B cell (primary cell): ENCODE data around the gene EVL. TPM values are rescaled to one million over a fixed set of nuclear protein-coding genes. Genes with fewer than 3 reads are reported as not detected.
"Not testable (repeated sequence)": the region's sequence is repeated elsewhere in the genome, so short reads cannot be mapped to it uniquely, and the experiment has no call there.

Experiments
- ATAC-seq: fragments of 200-7000 bp; cut with Tn5 transposase; one replicate; pipeline ENCODE4 v1.10.0; 2021; ENCODE audit warnings: low read depth, mild to moderate bottlenecking, moderate number of reproducible peaks, moderate library complexity
- CTCF ChIA-PET: fragments of 350-600 bp; sonication (Branson Sonifier 250); formaldehyde crosslinking; loops from one replicate; lab custom pipeline; 2021; ENCODE audit warnings: antibody characterized with exemption, inconsistent platforms; lab: Charles Lee
- POLR2A ChIA-PET: fragments of 350-600 bp; sonication (Branson Sonifier 250); formaldehyde crosslinking; loops from one replicate; lab custom pipeline; 2021; ENCODE audit warnings: antibody characterized with exemption; lab: Charles Lee
- DNase-seq: peaks from one replicate; pipeline ENCODE4 v3.0.0; 2013
- H2AFZ ChIP-seq: 2 replicates; pipeline ENCODE4 v1.6.1; 2012; ENCODE audit warnings: mild to moderate bottlenecking, low read depth, low read length; ENCODE audit not compliant: insufficient read depth, poor library complexity, severe bottlenecking
- H3K27ac ChIP-seq, 2 donors: 1 replicate in 1 of 2; 2 replicates in 1 of 2; pipeline ENCODE4 v1.5.1; 2012 to 2013; ENCODE audit warnings: low read length in 2 of 2, mild to moderate bottlenecking in 2 of 2, moderate library complexity in 1 of 2
- H3K27me3 ChIP-seq, 4 experiments: fragments of 200-600 bp in 1 of 4; sonication (generic) in 1 of 4; replicated peaks in 1 of 4; 1 replicate in 2 of 4; 2 replicates in 2 of 4; pipeline versions ENCODE4 v1.6.1 to v1.7.0; 2013 to 2016; ENCODE audit warnings: low read length in 3 of 4, mild to moderate bottlenecking in 2 of 4, mixed read lengths in 1 of 4, moderate library complexity in 1 of 4; ENCODE audit not compliant: insufficient read depth in 4 of 4, control insufficient read depth in 3 of 4; ENCODE audit errors: control extremely low read depth in 1 of 4
- H3K36me3 ChIP-seq, 2 experiments: replicated peaks in 1 of 2; 1 replicate in 1 of 2; 2 replicates in 1 of 2; pipeline versions ENCODE4 v1.6.1 to v1.7.1; 2013; ENCODE audit warnings: low read length in 1 of 2; ENCODE audit not compliant: insufficient read depth in 2 of 2, control insufficient read depth in 1 of 2; ENCODE audit errors: control extremely low read depth in 1 of 2, extremely low read depth in 1 of 2
- H3K4me1 ChIP-seq, 2 donors: fragments of 200-600 bp in 1 of 2; sonication (generic) in 1 of 2; 1 replicate in 1 of 2; 2 replicates in 1 of 2; pipeline versions ENCODE4 v1.5.1 to v1.6.1; 2013 to 2017; ENCODE audit warnings: low read length in 2 of 2; ENCODE audit not compliant: control insufficient read depth in 2 of 2, insufficient read depth in 2 of 2
- H3K4me2 ChIP-seq: replicated peaks from 2 replicates; pipeline ENCODE3; 2012; ENCODE audit warnings: mild to moderate bottlenecking, low read depth, low read length; ENCODE audit not compliant: poor library complexity, severe bottlenecking
- H3K4me3 ChIP-seq, 5 experiments: fragments of 200-600 bp in 1 of 5; sonication (generic) in 1 of 5; 1 replicate in 3 of 5; 2 replicates in 2 of 5; pipeline versions ENCODE4 v1.5.1 to v1.7.0; 2011 to 2016; ENCODE audit warnings: low read length in 4 of 5, mild to moderate bottlenecking in 4 of 5, low read depth in 2 of 5, control low read depth in 1 of 5, moderate library complexity in 1 of 5; ENCODE audit not compliant: insufficient read depth in 1 of 5; ENCODE audit errors: control extremely low read depth in 1 of 5, extremely low read depth in 1 of 5
- H3K79me2 ChIP-seq: fragments of 200-600 bp; sonication (generic); one replicate; pipeline ENCODE4 v1.6.0; 2016; ENCODE audit warnings: low read length; ENCODE audit not compliant: control insufficient read depth, insufficient read depth
- H3K9ac ChIP-seq: fragments of 200-600 bp; sonication (generic); 2 replicates; pipeline ENCODE4 v1.6.1; 2017; ENCODE audit warnings: mild to moderate bottlenecking, low read length, moderate library complexity
- H3K9me3 ChIP-seq, 3 donors: one replicate each; pipeline versions ENCODE4 v1.6.1 to v1.7.1; 2013; ENCODE audit warnings: low read length in 2 of 3; ENCODE audit not compliant: control insufficient read depth in 2 of 3, insufficient read depth in 1 of 3; ENCODE audit errors: control extremely low read depth in 1 of 3
- H4K20me1 ChIP-seq: 2 replicates; pipeline ENCODE4 v1.6.0; 2012; ENCODE audit warnings: mild to moderate bottlenecking, low read length; ENCODE audit not compliant: insufficient read depth, control insufficient read depth, poor library complexity, severe bottlenecking
- H3K27ac Mint-ChIP-seq: one replicate; pipeline ENCODE4 v1.8.0; 2021; ENCODE audit warnings: mixed read lengths
- H3K27me3 Mint-ChIP-seq: one replicate; pipeline ENCODE4 v1.8.0; 2021; ENCODE audit warnings: mixed read lengths
- H3K4me1 Mint-ChIP-seq: one replicate; pipeline ENCODE4 v1.8.0; 2021; ENCODE audit warnings: mixed read lengths
- H3K4me3 Mint-ChIP-seq: one replicate; pipeline ENCODE4 v1.8.0; 2021; ENCODE audit warnings: mixed read lengths
- H3K9me3 Mint-ChIP-seq: one replicate; pipeline ENCODE4 v1.8.0; 2022; ENCODE audit warnings: mixed read lengths; ENCODE audit not compliant: insufficient read depth
- CTCF ChIP-seq: fragments of 200-600 bp; IDR thresholded peaks from one replicate; pipeline ENCODE4 v1.8.0; 2022; ENCODE audit warnings: antibody characterized with exemption, mild to moderate bottlenecking
- EZH2 ChIP-seq: IDR thresholded peaks from 2 replicates; pipeline ENCODE4 v1.6.1; 2012; ENCODE audit warnings: borderline replicate concordance, low read depth, mild to moderate bottlenecking, moderate library complexity, low read length; ENCODE audit not compliant: insufficient read depth, poor library complexity, severe bottlenecking
- WGBS: methylation state at CpG from one replicate; pipeline ENCODE4 v1.1.5; 2013; ENCODE audit warnings: missing lambda C conversion rate; ENCODE audit not compliant: insufficient coverage; 5-methylcytosine and 5-hydroxymethylcytosine counted together
- intact Hi-C: fragments of 100-400 bp; cut with micrococcal nuclease; formaldehyde crosslinking; loops from one replicate; pipeline ENCODE4 v1.10.0; 2022
- polyA plus RNA-seq: library from polyadenylated mRNA; depleted of rRNA; stranded (reverse); fragments of >200 nt; gene quantifications from 2 replicates; pipeline ENCODE4 v1.2.3, GENCODE V29; 2012
- total RNA-seq, 2 donors: library from RNA; stranded (reverse); fragments of 120-200 nt in 1 of 2; gene quantifications; 1 replicate in 1 of 2; 2 replicates in 1 of 2; pipeline versions ENCODE4 v1.2.3 to v1.2.4, GENCODE V29; 2013 to 2022

Gene EVL
- total and polyA plus RNA-seq, 2 donors (not counting 1 experiment from before 2014, with no cell fraction given), result 486 to 892 TPM

- WGBS, result 87% methylated on average over 2 of the region's 3 CpGs
- Histone ChIP-seq H3K79me2 (no peaks in the 10 kb centered on the region), H2AFZ (no peak overlapping the region), H4K20me1 (no peaks in the 10 kb centered on the region), H3K4me1 (no peaks in the 10 kb centered on the region), H3K4me2 (no peak overlapping the region), H3K9me3 (no peaks in the 10 kb centered on the region), H3K4me3 (no peak overlapping the region), H3K27me3 (no peaks in the 10 kb centered on the region), H3K36me3 (no peaks in the 10 kb centered on the region), H3K9ac (no peak overlapping the region), H3K27ac (no peak overlapping the region)
- Mint-ChIP-seq H3K9me3 (no peaks in the 10 kb centered on the region), H3K27ac (no peak overlapping the region), H3K4me1 (no peaks in the 10 kb centered on the region), H3K4me3 (no peak overlapping the region), H3K27me3 (peaks cover 19% of the 10 kb centered on the region)
- TF ChIP-seq CTCF (no peak), EZH2 (no peak)
- intact Hi-C loops, result no loop called here
- CTCF ChIA-PET, result no interaction called here
- DNase-seq (no peak), ATAC-seq (no peak)
- POLR2A ChIA-PET, result no interaction called here
These were observed 36.1 kb upstream of the EVL start for GRCh38 chr14:100028990-100029677.

DNA sequence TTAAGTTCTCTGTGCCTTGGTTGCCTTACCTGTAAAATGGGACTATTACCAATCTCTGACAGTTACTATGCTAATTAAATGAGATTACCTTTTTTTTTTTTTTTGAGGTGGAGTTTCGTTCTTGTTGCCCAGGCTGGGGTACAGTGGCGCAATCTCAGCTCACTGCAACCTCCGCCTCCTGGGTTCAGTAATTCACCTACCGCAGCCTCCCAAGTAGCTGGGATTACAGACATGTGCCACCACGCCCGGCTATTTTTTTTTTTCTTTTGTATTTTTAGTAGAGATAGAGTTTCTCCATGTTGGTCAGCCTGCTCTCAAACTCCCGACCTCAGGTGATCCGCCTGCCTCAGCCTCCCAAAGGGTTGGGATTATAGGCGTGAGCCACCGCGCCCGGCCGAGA lies 35.2 kb upstream of the EVL start:
- CTCF ChIA-PET, result interaction anchor here (0.6 to 1.1 kb wide), 2 partner anchors 51 to 215 kb away, joined by 3 read pairs; no protein-coding TSS in a partner anchor
- H2AFZ ChIP-seq, POLR2A ChIA-PET, H3K9ac ChIP-seq, H3K4me1 Mint-ChIP-seq, H4K20me1 ChIP-seq, H3K27ac Mint-ChIP-seq, H3K27me3 ChIP-seq, H3K36me3 ChIP-seq, H3K9me3 Mint-ChIP-seq, H3K9me3 ChIP-seq, H3K4me3 ChIP-seq, H3K4me1 ChIP-seq, DNase-seq, H3K79me2 ChIP-seq, intact Hi-C loops, ATAC-seq, H3K4me2 ChIP-seq, H3K4me3 Mint-ChIP-seq, H3K27ac ChIP-seq: not testable (repeated sequence)
- peaks cover 20% of the 10 kb centered on the region for H3K27me3 Mint-ChIP-seq
- 95% methylated on average over 6 of the region's 13 CpGs for WGBS
